BE2C (cell line): ENCODE results near the gene HDHD3.
A peak's percentile ranks its signal among the peaks of the same experiment; 100 is the strongest.

Experiments used
- DNase-seq: peaks from one replicate; pipeline ENCODE4 v3.0.0-alpha.2; 2020
- H3K27me3 ChIP-seq: fragments of 250-450 bp; sonication (Bioruptor Pico); 2 replicates; pipeline ENCODE4 v1.5.1; 2020; ENCODE audit warnings: mild to moderate bottlenecking
- H3K36me3 ChIP-seq: fragments of 250-450 bp; sonication (Bioruptor Pico); 2 replicates; pipeline ENCODE4 v1.5.1; 2020; ENCODE audit warnings: mild to moderate bottlenecking
- H3K4me1 ChIP-seq: fragments of 250-450 bp; sonication (Bioruptor Pico); 2 replicates; pipeline ENCODE4 v1.5.1; 2020
- H3K4me3 ChIP-seq: 2 replicates; pipeline ENCODE4 v1.5.1; 2011; ENCODE audit warnings: low read depth, low read length
- H3K9me3 ChIP-seq: fragments of 250-450 bp; sonication (Bioruptor Pico); 2 replicates; pipeline ENCODE4 v1.5.1; 2020
- CTCF ChIP-seq: IDR thresholded peaks from 2 replicates; pipeline ENCODE4 v1.5.1; 2012; ENCODE audit warnings: mild to moderate bottlenecking, low read depth, low read length

The HDHD3 gene

GRCh38 chr9:113350107-113350661 is 26.6 kb downstream of the HDHD3 start:
- Histone ChIP-seq H3K4me3 (no peak overlapping the region), H3K27me3 (peaks cover 11% of the 10 kb centered on the region), H3K36me3 (no peaks in the 10 kb centered on the region), H3K4me1 (peaks cover 9% of the 10 kb centered on the region), H3K9me3 (no peaks in the 10 kb centered on the region; the same call in 1 of the 2 replicates)
- peak; percentile 37 for DNase-seq
- TF ChIP-seq CTCF, result no peak

GRCh38 chr9:113349445-113350094 is 27.2 kb downstream of the HDHD3 start, which contains the start of gene BSPRY:
BSPRY (plus strand) TSS chr9:113349541; CDS start chr9:113349580, 39 bp downstream.
- no peak for DNase-seq
- no peak within 1 kb of the TSS for H3K4me3 ChIP-seq
- peaks cover 11% of the 10 kb centered on the region for H3K27me3 ChIP-seq

GRCh38 chr9:113349066-113349444 is 27.7 kb downstream of the HDHD3 start:
- no peak overlapping the region for H3K4me3 ChIP-seq
- peaks cover 11% of the 10 kb centered on the region for H3K27me3 ChIP-seq
- DNase-seq, result no peak
- no peaks in the 10 kb centered on the region; the same call in 1 of the 2 replicates for H3K9me3 ChIP-seq
- no peaks in the 10 kb centered on the region for H3K36me3 ChIP-seq
- TF ChIP-seq CTCF, result no peak
- H3K4me1 ChIP-seq, result peaks cover 10% of the 10 kb centered on the region

More at GRCh38 chr9:113349445-113350094, 27.2 kb downstream of the HDHD3 start, which contains the start of gene BSPRY:
- no peaks in the 10 kb centered on the region for H3K36me3 ChIP-seq
- TF ChIP-seq CTCF, result no peak
- peaks cover 9% of the 10 kb centered on the region for H3K4me1 ChIP-seq
- no peaks in the 10 kb centered on the region; the same call in 1 of the 2 replicates for H3K9me3 ChIP-seq

GRCh38 chr9:113348437-113348836 is 28.3 kb downstream of the HDHD3 start:
- H3K4me3 ChIP-seq, result no peak overlapping the region
- no peak for TF ChIP-seq CTCF
- peaks cover 11% of the 10 kb centered on the region for H3K27me3 ChIP-seq
- no peak for DNase-seq
- no peaks in the 10 kb centered on the region for H3K36me3 ChIP-seq
- peaks cover 16% of the 10 kb centered on the region for H3K4me1 ChIP-seq
- no peaks in the 10 kb centered on the region; the same call in 1 of the 2 replicates for H3K9me3 ChIP-seq

- DNase-seq, result no peak
- H3K36me3 ChIP-seq, result no peaks in the 10 kb centered on the region
- peaks cover 11% of the 10 kb centered on the region for H3K27me3 ChIP-seq
- H3K9me3 ChIP-seq, result no peaks in the 10 kb centered on the region; the same call in 1 of the 2 replicates
- H3K4me1 ChIP-seq, result peaks cover 17% of the 10 kb centered on the region
- H3K4me3 ChIP-seq, result no peak overlapping the region
- TF ChIP-seq CTCF, result no peak
These were observed 31.1 kb downstream of the HDHD3 start for GRCh38 chr9:113345671-113346070.

- Histone ChIP-seq H3K9me3 (no peaks in the 10 kb centered on the region; the same call in 1 of the 2 replicates), H3K4me3 (no peak overlapping the region), H3K36me3 (no peaks in the 10 kb centered on the region), H3K27me3 (peaks cover 8% of the 10 kb centered on the region), H3K4me1 (peaks cover 12% of the 10 kb centered on the region)
- TF ChIP-seq CTCF, result no peak
- no peak for DNase-seq
These were observed 31.6 kb downstream of the HDHD3 start for GRCh38 chr9:113345190-113345589.
